ENCODE measurements around the gene SREBF1. TPM values are rescaled to one million over a fixed set of nuclear protein-coding genes. Genes with fewer than 3 reads are reported as not detected.

Gene SREBF1
- total RNA-seq, 1 donor from 2014 or later: 132 TPM

- TF ChIP-seq CTCF (conservative IDR thresholded peaks at IDR 0.05): no peak
- H3K27me3 Mint-ChIP-seq (ENCODE audit: low read depth): no peaks in the 10 kb centered on the region
- H3K27ac Mint-ChIP-seq (ENCODE audit: unreplicated experiment): no peak overlapping the region
- no peaks in the 10 kb centered on the region for H3K9me3 Mint-ChIP-seq
- H3K36me3 Mint-ChIP-seq (ENCODE audit: low read depth): no peaks in the 10 kb centered on the region
- H3K4me1 Mint-ChIP-seq: peaks cover 29% of the 10 kb centered on the region
- DNase-seq (ENCODE audit: low read depth, low spot score): no peak
- no peak overlapping the region for H3K4me3 Mint-ChIP-seq
Observed at GRCh38 chr17:17795946-17796786, 40.6 kb downstream of the SREBF1 start.

GRCh38 chr17:17795296-17795695 is 41.5 kb downstream of the SREBF1 start:
- Mint-ChIP-seq H3K4me3 (no peak overlapping the region), H3K27me3 (ENCODE audit: low read depth) (no peaks in the 10 kb centered on the region), H3K27ac (ENCODE audit: unreplicated experiment) (no peak overlapping the region), H3K9me3 (no peaks in the 10 kb centered on the region), H3K36me3 (ENCODE audit: low read depth) (no peaks in the 10 kb centered on the region), H3K4me1 (peaks cover 34% of the 10 kb centered on the region)
- DNase-seq (ENCODE audit: low read depth, low spot score): no peak
- TF ChIP-seq CTCF (conservative IDR thresholded peaks at IDR 0.05): no peak

- Mint-ChIP-seq H3K27me3 (ENCODE audit: low read depth) (no peaks in the 10 kb centered on the region), H3K9me3 (no peaks in the 10 kb centered on the region), H3K36me3 (ENCODE audit: low read depth) (no peaks in the 10 kb centered on the region), H3K4me3 (no peak overlapping the region), H3K4me1 (peaks cover 34% of the 10 kb centered on the region), H3K27ac (ENCODE audit: unreplicated experiment) (no peak overlapping the region)
- no peak for TF ChIP-seq CTCF (conservative IDR thresholded peaks at IDR 0.05)
- DNase-seq (ENCODE audit: low read depth, low spot score): no peak
Observed at GRCh38 chr17:17794382-17794781, 42.4 kb downstream of the SREBF1 start.

GRCh38 chr17:17793378-17794214 is 43.2 kb downstream of the SREBF1 start:
- no peak overlapping the region for H3K27ac Mint-ChIP-seq (ENCODE audit: unreplicated experiment)
- TF ChIP-seq CTCF (conservative IDR thresholded peaks at IDR 0.05): no peak
- H3K9me3 Mint-ChIP-seq: no peaks in the 10 kb centered on the region
- H3K4me3 Mint-ChIP-seq: peak overlapping the region; percentile 38
- H3K4me1 Mint-ChIP-seq: peaks cover 37% of the 10 kb centered on the region
- H3K27me3 Mint-ChIP-seq (ENCODE audit: low read depth): no peaks in the 10 kb centered on the region
- H3K36me3 Mint-ChIP-seq (ENCODE audit: low read depth): no peaks in the 10 kb centered on the region
- no peak for DNase-seq (ENCODE audit: low read depth, low spot score)

- Mint-ChIP-seq H3K27ac (ENCODE audit: unreplicated experiment) (no peak overlapping the region), H3K9me3 (no peaks in the 10 kb centered on the region), H3K4me1 (peaks cover 37% of the 10 kb centered on the region), H3K4me3 (peak overlapping the region; percentile 58), H3K27me3 (ENCODE audit: low read depth) (no peaks in the 10 kb centered on the region), H3K36me3 (ENCODE audit: low read depth) (no peaks in the 10 kb centered on the region)
- DNase-seq (ENCODE audit: low read depth, low spot score): no peak
- no peak for TF ChIP-seq CTCF (conservative IDR thresholded peaks at IDR 0.05)
Observed at GRCh38 chr17:17792551-17793377, 44.0 kb downstream of the SREBF1 start.
